Sciatic nerve (tissue), 2 donors: ENCODE results near the gene SIGLEC14. TPM values are rescaled to one million over a fixed set of nuclear protein-coding genes. Genes with fewer than 3 reads are reported as not detected.
"Not testable (repeated sequence)": the region's sequence is repeated elsewhere in the genome, so short reads cannot be mapped to it uniquely, and the experiment has no call there.

Experiments used
- ATAC-seq: fragments of 200-7000 bp; cut with Tn5 transposase; one replicate; pipeline ENCODE4 v1.9.1; 2020; ENCODE audit warnings: mild to moderate bottlenecking, moderate library complexity
- DNase-seq: peaks from one replicate; pipeline ENCODE4 v3.0.0-alpha.2; 2020; ENCODE audit warnings: low spot score
- intact Hi-C: fragments of 100-400 bp; cut with DNase I; formaldehyde crosslinking; loops from one replicate; pipeline ENCODE4 v1.14.2; 2022
- total RNA-seq: library from RNA; stranded (reverse); fragmentation: NEBNext Ultra II Directional; extraction: Animal tissue kit (Norgen Biotek cat#: 25700); gene quantifications from one replicate; pipeline ENCODE4 v1.2.1, GENCODE V29; 2021
- donor health status: DM: no; HTN: no; CAD: no.
- donor health status: DM: no; HTN: no; CAD: no.

Gene SIGLEC14
- total RNA-seq, 1 donor from 2014 or later = 4.1 TPM

GRCh38 chr19:51630315-51630714, 16.3 kb downstream of the SIGLEC14 start, which contains the start of gene SIGLEC5:
SIGLEC5 (minus strand) TSS chr19:51630401; CDS start chr19:51630335, 66 bp downstream.
- DNase-seq, intact Hi-C loops: not testable (repeated sequence)
- ATAC-seq = peak; percentile 64

GRCh38 chr19:51628153-51628939, 18.3 kb downstream of the SIGLEC14 start:
- intact Hi-C loops = no loop called here
- DNase-seq (no peak), ATAC-seq (no peak)

GRCh38 chr19:51627491-51628138, 19.0 kb downstream of the SIGLEC14 start:
- no peak for ATAC-seq
- DNase-seq = no peak
- intact Hi-C loops = no loop called here

- intact Hi-C loops = no loop called here
- no peak for DNase-seq
- ATAC-seq = no peak
Observed at GRCh38 chr19:51626675-51627074, 19.9 kb downstream of the SIGLEC14 start.

- intact Hi-C loops = no loop called here
- ATAC-seq = no peak
- no peak for DNase-seq
Observed at GRCh38 chr19:51621178-51621577, 25.4 kb downstream of the SIGLEC14 start.

- intact Hi-C loops = no loop called here
- no peak for ATAC-seq
Observed at GRCh38 chr19:51615991-51616390, 30.6 kb downstream of the SIGLEC14 start.

GRCh38 chr19:51614789-51615188, 31.8 kb downstream of the SIGLEC14 start:
- DNase-seq (no peak), ATAC-seq (no peak)
- intact Hi-C loops = no loop called here

More at GRCh38 chr19:51615991-51616390, 30.6 kb downstream of the SIGLEC14 start:
- DNase-seq = no peak

GRCh38 chr19:51610576-51610975, 36.0 kb downstream of the SIGLEC14 start:
- no peak for DNase-seq

GRCh38 chr19:51607920-51608562, 38.6 kb downstream of the SIGLEC14 start:
- DNase-seq = peak; percentile 86
- intact Hi-C loops = no loop called here
- peak; percentile 22 for ATAC-seq

More at GRCh38 chr19:51610576-51610975, 36.0 kb downstream of the SIGLEC14 start:
- ATAC-seq = no peak
- intact Hi-C loops = no loop called here

GRCh38 chr19:51607077-51607476, 39.5 kb downstream of the SIGLEC14 start:
- ATAC-seq (no peak), DNase-seq (no peak)
- intact Hi-C loops = no loop called here

GRCh38 chr19:51602189-51602854, 44.3 kb downstream of the SIGLEC14 start:
- no peak for ATAC-seq
- no peak for DNase-seq
- intact Hi-C loops = no loop called here

GRCh38 chr19:51600940-51601580, 45.6 kb downstream of the SIGLEC14 start:
- intact Hi-C loops = no loop called here
- ATAC-seq (no peak), DNase-seq (no peak)

- intact Hi-C loops = no loop called here
- DNase-seq (no peak), ATAC-seq (no peak)
Observed at GRCh38 chr19:51599084-51599483, 47.5 kb downstream of the SIGLEC14 start.

- DNase-seq (no peak), ATAC-seq (no peak)
- intact Hi-C loops = no loop called here
Observed at GRCh38 chr19:51598159-51598915, 48.3 kb downstream of the SIGLEC14 start.

- no peak for ATAC-seq
- DNase-seq = no peak
- intact Hi-C loops = no loop called here
Observed at GRCh38 chr19:51595190-51596175, 51.1 kb downstream of the SIGLEC14 start.

GRCh38 chr19:51594774-51595109, 51.9 kb downstream of the SIGLEC14 start:
- intact Hi-C loops = no loop called here
- ATAC-seq = peak; percentile 42
- no peak for DNase-seq
